BJ (cell line): ENCODE results near the gene GAMT. TPM values are rescaled to one million over a fixed set of nuclear protein-coding genes. Genes with fewer than 3 reads are reported as not detected.
A peak's percentile ranks its signal among the peaks of the same experiment; 100 is the strongest.
"Not testable (repeated sequence)": the region's sequence is repeated elsewhere in the genome, so short reads cannot be mapped to it uniquely, and the experiment has no call there.

ENCODE experiments used
- CTCF ChIA-PET: fragments of 350-600 bp; formaldehyde crosslinking; extraction: SDS; loops from one replicate; lab custom pipeline; 2021; ENCODE audit warnings: antibody characterized with exemption, inconsistent platforms; lab: Yijun Ruan, JAX
- POLR2A ChIA-PET: fragments of 300-600 bp; sonication (Branson Sonifier 250); formaldehyde crosslinking; extraction: SDS; loops from one replicate; lab custom pipeline; 2021; ENCODE audit warnings: antibody characterized with exemption; lab: Charles Lee
- DNase-seq: peaks from one replicate; pipeline ENCODE4 v3.0.0-alpha.2; 2011; ENCODE audit warnings: low read depth
- H3K27me3 ChIP-seq: 2 replicates; pipeline ENCODE4 v1.6.0; 2011; ENCODE audit warnings: low read length; ENCODE audit not compliant: control insufficient read depth, insufficient read depth
- H3K36me3 ChIP-seq: 2 replicates; pipeline ENCODE4 v1.5.1; 2011; ENCODE audit warnings: low read length; ENCODE audit not compliant: control insufficient read depth, insufficient read depth
- H3K4me3 ChIP-seq: 2 replicates; pipeline ENCODE4 v1.5.1; 2011; ENCODE audit warnings: low read depth, mild to moderate bottlenecking, control low read depth, low read length
- polyA plus RNA-seq: library from polyadenylated mRNA; depleted of rRNA; stranded (reverse); fragments of >200 nt; gene quantifications from 2 replicates; pipeline ENCODE4 v1.2.3, GENCODE V29; 2011
- TF ChIP-seq, protein P1 (sequence below): IDR thresholded peaks from 2 replicates; pipeline ENCODE4 v1.5.1; 2011; ENCODE audit warnings: low read depth, mild to moderate bottlenecking, control low read depth, inconsistent platforms, low read length, moderate library complexity; ENCODE audit not compliant: insufficient read depth

Gene GAMT
- polyA plus RNA-seq, 1 experiment: 43.7 TPM

DNA sequence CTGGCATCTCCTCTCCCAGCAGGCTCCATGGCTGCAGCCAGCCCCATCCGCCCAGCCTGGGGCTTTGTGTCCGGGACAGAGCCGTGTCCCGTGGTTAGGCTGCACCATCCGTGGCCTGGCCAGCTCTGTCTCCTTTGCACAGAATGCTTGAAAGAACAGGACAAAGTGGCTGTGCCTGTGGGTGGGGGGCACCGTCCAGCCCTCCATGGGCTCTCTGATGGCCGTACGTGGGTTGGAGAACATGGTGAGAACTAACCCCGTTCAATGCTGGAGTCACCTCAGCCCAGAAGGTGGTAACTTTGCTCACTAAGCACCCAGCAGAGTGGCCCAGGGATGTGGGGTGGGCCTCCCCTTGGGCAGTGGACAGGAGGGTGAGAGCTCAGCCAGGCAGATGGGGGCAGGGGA is 39.7 kb upstream of the GAMT start:
- no peak for DNase-seq
- ChIA-PET CTCF (interaction anchor here (0.7 kb wide), 1 partner anchor 138 kb away, joined by 3 read pairs; no protein-coding TSS in a partner anchor), POLR2A (no interaction called here)
- Histone ChIP-seq H3K27me3 (no peaks in the 10 kb centered on the region), H3K4me3 (no peak overlapping the region), H3K36me3 (peaks cover 23% of the 10 kb centered on the region)
- TF ChIP-seq, protein P1, sequence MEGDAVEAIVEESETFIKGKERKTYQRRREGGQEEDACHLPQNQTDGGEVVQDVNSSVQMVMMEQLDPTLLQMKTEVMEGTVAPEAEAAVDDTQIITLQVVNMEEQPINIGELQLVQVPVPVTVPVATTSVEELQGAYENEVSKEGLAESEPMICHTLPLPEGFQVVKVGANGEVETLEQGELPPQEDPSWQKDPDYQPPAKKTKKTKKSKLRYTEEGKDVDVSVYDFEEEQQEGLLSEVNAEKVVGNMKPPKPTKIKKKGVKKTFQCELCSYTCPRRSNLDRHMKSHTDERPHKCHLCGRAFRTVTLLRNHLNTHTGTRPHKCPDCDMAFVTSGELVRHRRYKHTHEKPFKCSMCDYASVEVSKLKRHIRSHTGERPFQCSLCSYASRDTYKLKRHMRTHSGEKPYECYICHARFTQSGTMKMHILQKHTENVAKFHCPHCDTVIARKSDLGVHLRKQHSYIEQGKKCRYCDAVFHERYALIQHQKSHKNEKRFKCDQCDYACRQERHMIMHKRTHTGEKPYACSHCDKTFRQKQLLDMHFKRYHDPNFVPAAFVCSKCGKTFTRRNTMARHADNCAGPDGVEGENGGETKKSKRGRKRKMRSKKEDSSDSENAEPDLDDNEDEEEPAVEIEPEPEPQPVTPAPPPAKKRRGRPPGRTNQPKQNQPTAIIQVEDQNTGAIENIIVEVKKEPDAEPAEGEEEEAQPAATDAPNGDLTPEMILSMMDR: no peak

DNA sequence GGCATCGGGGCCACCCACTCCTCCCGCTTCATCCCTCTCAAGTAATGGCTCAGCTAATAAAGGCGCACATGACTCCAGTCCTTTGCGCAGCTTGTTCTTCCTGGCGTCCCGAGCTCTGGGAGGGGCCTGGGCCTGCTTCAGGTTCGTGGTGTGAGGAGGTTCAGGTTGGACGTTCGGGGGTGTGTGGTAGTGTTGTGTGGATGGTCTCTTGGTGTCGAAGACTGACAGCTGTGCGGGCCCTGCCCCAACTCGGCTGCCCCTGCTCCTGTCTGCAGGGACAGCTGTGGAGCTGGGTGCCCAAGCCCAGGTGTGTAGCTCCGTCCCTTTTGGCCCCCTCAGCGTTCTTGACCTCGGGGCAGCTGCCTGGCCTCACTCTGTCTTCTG is 39.1 kb upstream of the GAMT start:
- ChIA-PET POLR2A (no interaction called here), CTCF (no interaction called here)
- TF ChIP-seq, protein P1: no peak
- no peak overlapping the region for H3K4me3 ChIP-seq
- peaks cover 26% of the 10 kb centered on the region for H3K36me3 ChIP-seq
- H3K27me3 ChIP-seq: no peaks in the 10 kb centered on the region
- DNase-seq: no peak

DNA sequence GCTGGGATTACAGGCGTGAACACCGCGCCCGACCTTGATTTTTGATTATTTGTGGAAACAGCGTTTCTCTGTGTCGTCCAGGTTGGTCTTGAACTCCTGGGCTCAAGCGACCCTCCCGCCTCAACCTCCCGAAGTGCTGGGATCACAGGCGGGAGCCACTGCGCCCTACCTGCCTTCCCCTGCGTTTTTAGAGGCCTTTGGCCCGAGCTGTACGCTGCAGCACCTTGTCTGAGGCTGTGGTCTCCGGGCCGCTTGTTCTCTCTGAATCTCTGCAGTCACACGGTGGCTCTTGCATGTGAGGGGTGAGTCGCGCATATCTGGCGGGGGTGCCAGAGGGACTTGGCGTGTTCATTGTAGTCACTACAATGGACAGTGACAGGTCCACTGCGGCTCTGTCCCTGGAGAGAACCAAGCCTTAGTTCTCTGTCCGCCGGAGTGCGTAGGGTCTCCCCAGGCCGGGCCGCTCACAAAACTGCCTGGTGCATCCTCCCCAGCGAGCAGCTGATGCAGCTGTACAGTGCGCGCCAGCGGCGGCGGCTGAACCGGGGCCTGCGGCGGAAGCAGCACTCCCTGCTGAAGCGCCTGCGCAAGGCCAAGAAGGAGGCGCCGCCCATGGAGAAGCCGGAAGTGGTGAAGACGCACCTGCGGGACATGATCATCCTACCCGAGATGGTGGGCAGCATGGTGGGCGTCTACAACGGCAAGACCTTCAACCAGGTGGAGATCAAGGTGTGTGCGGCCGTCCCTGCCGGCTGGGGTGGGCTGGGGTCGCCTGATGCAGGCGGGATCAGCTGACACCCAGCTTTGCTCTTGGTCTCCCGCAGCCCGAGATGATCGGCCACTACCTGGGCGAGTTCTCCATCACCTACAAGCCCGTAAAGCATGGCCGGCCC is 38.4 kb upstream of the GAMT start:
- POLR2A ChIA-PET, DNase-seq, H3K27me3 ChIP-seq, CTCF ChIA-PET: not testable (repeated sequence)
- Histone ChIP-seq H3K36me3 (peaks cover 27% of the 10 kb centered on the region), H3K4me3 (peak overlapping the region; percentile 87)

DNA sequence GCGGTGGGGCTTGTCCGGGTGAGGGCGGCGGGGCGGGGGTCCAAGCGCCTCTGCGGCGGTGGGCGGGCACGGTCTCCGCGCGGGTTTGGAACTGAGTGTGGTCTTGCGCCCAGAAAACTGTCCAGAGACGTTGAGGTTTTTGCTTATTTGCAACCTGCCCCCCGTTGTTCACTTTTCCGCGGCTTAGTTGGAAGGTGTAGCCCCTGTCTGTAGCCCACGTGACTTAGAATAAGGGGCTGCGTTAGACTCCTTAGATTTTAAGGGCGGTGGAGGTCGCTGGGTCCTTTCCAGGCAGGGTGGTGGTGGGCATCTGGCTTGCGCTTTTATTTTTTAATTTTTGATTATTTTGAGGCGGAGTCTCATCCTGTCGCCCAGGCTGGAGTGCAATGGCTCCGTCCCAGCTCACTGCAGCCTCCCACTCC is 37.6 kb upstream of the GAMT start:
- DNase-seq: no peak
- POLR2A ChIA-PET: no interaction called here
- no peaks in the 10 kb centered on the region for H3K27me3 ChIP-seq
- H3K36me3 ChIP-seq: peaks cover 33% of the 10 kb centered on the region
- peak overlapping the region; percentile 87 for H3K4me3 ChIP-seq
- TF ChIP-seq, protein P1: no peak
- CTCF ChIA-PET: no interaction called here

DNA sequence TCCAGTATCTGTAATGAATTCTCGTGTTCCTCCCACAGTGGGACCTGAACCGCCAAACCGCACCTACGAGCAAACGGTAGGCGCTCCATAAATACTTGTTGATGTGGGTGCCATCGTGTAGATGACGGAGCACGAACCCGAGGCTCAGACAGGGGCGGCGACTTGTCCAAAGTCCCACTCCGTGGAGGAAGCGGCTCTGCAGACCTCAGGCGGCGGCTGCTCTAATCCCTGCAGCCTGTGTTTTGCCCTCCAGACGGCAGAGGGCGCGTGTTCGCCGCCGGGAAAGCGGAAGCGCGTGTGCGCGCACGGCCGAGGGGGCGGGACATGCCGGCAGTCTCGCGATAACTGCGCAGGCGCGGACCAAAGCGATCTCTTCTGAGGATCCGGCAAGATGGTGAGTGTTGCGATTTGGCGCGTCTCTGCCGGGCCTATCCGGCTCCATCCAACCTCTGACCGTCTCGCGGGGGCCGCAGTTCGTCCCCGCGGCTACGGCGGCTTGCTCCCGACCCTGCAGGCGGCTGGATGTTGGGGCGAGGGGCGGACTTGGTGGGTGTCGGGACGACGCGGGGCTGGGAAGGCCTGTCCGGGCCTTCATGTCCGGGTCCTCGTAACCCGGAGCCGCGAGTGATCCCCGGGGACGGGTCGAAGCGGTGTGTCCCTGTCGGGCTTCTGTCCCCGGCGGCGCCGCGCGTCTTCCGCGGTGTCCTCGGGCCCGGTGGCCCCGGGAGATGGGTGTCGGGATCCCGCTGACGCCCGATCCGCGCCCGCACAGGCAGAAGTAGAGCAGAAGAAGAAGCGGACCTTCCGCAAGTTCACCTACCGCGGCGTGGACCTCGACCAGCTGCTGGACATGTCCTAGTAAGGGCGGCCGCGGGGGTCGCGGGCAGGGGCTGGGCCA is 36.9 kb upstream of the GAMT start, which contains the start of gene RPS15:
RPS15 (plus strand) TSS at position 362 of the 898 bp plus-strand sequence; CDS start at position 392, 30 bp downstream.
- Histone ChIP-seq H3K4me3 (peak within 1 kb of the TSS; percentile 87), H3K27me3 (no peaks in the 10 kb centered on the region), H3K36me3 (peaks cover 40% of the 10 kb centered on the region)
- ChIA-PET CTCF (interaction anchor here (0.9 to 1.8 kb wide), 5 partner anchors 11 to 56 kb away, joined by 4 to 8 read pairs (median 6); no protein-coding TSS in a partner anchor), POLR2A (no interaction called here)
- TF ChIP-seq, protein P1: peak; percentile 95
- DNase-seq: peak; percentile 72
